Activated naive CD4-positive, alpha-beta T cell treated with anti-CD3 and anti-CD28 coated beads, Interleukin-2, amount 10 ng/mL, durations not matched to agents 5 hours and 36 hours (primary cell): Measurements from ENCODE around the gene WDR5. TPM values are rescaled to one million over a fixed set of nuclear protein-coding genes. Genes with fewer than 3 reads are reported as not detected.

ENCODE experiments used
- total RNA-seq, 2 experiments: library from RNA; stranded (reverse); gene quantifications; one replicate each; pipeline ENCODE4 v1.2.3, GENCODE V29; 2021

Gene WDR5
- total RNA-seq: 10 to 100 TPM; 33.5 to 35.3 TPM

DNA sequence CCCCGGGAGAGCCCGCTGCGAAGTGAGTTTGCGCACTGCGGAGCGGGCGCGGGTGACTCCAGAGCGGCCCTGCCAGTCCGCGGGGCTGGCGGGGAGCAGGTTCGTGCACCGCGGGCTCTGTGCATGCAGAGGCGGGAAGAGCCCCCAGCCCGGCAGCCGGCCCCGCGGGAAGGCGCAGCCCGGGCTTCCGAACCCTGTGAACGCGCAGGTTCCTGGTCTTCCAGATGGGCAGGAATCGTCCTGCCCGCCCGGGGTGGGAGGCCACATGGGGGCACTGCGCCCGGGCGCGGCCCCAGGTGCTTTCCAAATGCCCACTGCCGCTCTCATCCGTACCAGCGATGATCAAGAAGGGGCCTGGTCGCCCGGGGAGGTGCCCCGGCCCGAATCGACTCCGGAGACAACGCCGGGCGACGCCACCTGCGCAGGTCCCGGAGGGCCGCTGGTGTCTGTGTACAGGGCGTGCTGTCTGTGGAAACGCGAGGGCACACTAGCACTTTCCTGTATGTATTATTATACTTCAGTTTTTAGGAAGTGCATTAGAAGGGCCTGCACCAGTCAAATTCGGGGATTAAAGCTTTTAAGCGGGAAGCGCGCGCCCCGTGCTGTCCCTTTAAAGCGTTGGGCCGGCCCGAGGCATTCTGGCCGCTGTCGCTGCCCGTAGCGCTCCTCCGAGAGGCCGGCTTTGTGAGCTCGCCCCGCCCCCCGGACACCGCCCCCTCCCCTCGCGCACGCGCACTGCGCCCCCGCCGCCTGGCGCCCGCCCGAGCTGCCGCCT is at the start of gene WDR5:
TSS of gene WDR5 (plus strand) at position 740 of the 775 bp plus-strand sequence. CDS start 3,796 bp downstream, outside the sequence.

Other genes with a start within 250 kb of the WDR5 start
- gene VAV2, start 143.8 kb upstream of the WDR5 start, total RNA-seq: 1 to 10 TPM; 7.1 to 8.8 TPM
- gene BRD3OS, start 110.6 kb upstream of the WDR5 start, total RNA-seq: 10 to 100 TPM; 12.6 to 14.0 TPM
- gene BRD3, start 68.1 kb upstream of the WDR5 start, total RNA-seq: 10 to 100 TPM; 39.9 to 45.2 TPM
- gene RNU6ATAC, start 28.5 kb downstream of the WDR5 start, total RNA-seq: 10 to 100 TPM; 22.7 to 23.4 TPM
- gene RXRA, start 190.4 kb downstream of the WDR5 start, total RNA-seq: 1 to 10 TPM; 5.1 to 6.4 TPM